GM19438 (cell line): ENCODE results near the gene ARF1.
A peak's percentile ranks its signal among the peaks of the same experiment; 100 is the strongest.

Source experiments
- ATAC-seq: cut with Tn5 transposase; IDR thresholded peaks from one replicate; pipeline ENCODE4 v1.9.1; 2021; ENCODE audit warnings: low read depth; ENCODE audit not compliant: unreplicated experiment

The ARF1 gene

GRCh38 chr1:228114827-228115226 is 32.3 kb downstream of the ARF1 start:
- ATAC-seq, result no peak

GRCh38 chr1:228117335-228117734 is 34.8 kb downstream of the ARF1 start:
- no peak for ATAC-seq

- no peak for ATAC-seq
Measured at GRCh38 chr1:228118040-228118439, 35.5 kb downstream of the ARF1 start.

GRCh38 chr1:228120351-228120750 is 37.8 kb downstream of the ARF1 start:
- no peak for ATAC-seq

GRCh38 chr1:228120857-228121489 is 38.5 kb downstream of the ARF1 start:
- ATAC-seq, result no peak

GRCh38 chr1:228122921-228123441 is 40.5 kb downstream of the ARF1 start:
- no peak for ATAC-seq

- ATAC-seq, result no peak
Measured at GRCh38 chr1:228123505-228123904, 41.0 kb downstream of the ARF1 start.

- no peak for ATAC-seq
Measured at GRCh38 chr1:228125185-228125584, 42.7 kb downstream of the ARF1 start.

GRCh38 chr1:228131766-228132165 is 49.3 kb downstream of the ARF1 start:
- no peak for ATAC-seq

- no peak for ATAC-seq
Measured at GRCh38 chr1:228134591-228134990, 52.1 kb downstream of the ARF1 start.

GRCh38 chr1:228136901-228137300 is 54.4 kb downstream of the ARF1 start:
- ATAC-seq, result no peak

- no peak for ATAC-seq
Measured at GRCh38 chr1:228139406-228139930, 57.0 kb downstream of the ARF1 start.

GRCh38 chr1:228139931-228140723 is 57.6 kb downstream of the ARF1 start, which contains the start of gene GUK1:
Gene GUK1 (plus strand): TSS chr1:228140279. CDS start chr1:228140303, 24 bp downstream.
- ATAC-seq, result peak; percentile 83

GRCh38 chr1:228140724-228141225 is 58.3 kb downstream of the ARF1 start:
- ATAC-seq, result no peak

- ATAC-seq, result no peak
Measured at GRCh38 chr1:228141226-228142044, 58.9 kb downstream of the ARF1 start.

GRCh38 chr1:228142155-228142691 is 59.7 kb downstream of the ARF1 start:
- ATAC-seq, result no peak

GRCh38 chr1:228142701-228143136 is 60.2 kb downstream of the ARF1 start:
- no peak for ATAC-seq

GRCh38 chr1:228143480-228144192 is 61.1 kb downstream of the ARF1 start:
- no peak for ATAC-seq

GRCh38 chr1:228144193-228144992 is 61.9 kb downstream of the ARF1 start:
- ATAC-seq, result no peak
